Renal cortex interstitium (tissue), 11 donors: ENCODE measurements around the gene WDR4. TPM values are rescaled to one million over a fixed set of nuclear protein-coding genes. Genes with fewer than 3 reads are reported as not detected.
"Not testable (repeated sequence)": the region's sequence is repeated elsewhere in the genome, so short reads cannot be mapped to it uniquely, and the experiment has no call there.

ENCODE experiments used
- DNase-seq, 11 donors: peaks; one replicate each; pipeline ENCODE4 v3.0.0-alpha.2; 2013; ENCODE audit warnings: low read depth in 9 of 11, low spot score in 4 of 11; ENCODE audit errors: extremely low read depth in 1 of 11
- polyA plus RNA-seq, 3 donors: library from polyadenylated mRNA; unstranded; fragments of 120-200 nt; gene quantifications; one replicate each; pipeline ENCODE4 v1.2.1, GENCODE V29; 2013; ENCODE audit not compliant: insufficient read length in 3 of 3

Gene WDR4
- polyA plus RNA-seq, 3 donors = 7.4 to 12.6 (median 12.4) TPM

- peak; percentile 92 to 100 (median 98) for DNase-seq
Measured at GRCh38 chr21:42892931-42893755, 13.8 kb upstream of the WDR4 start, which contains the start of gene NDUFV3. Gene NDUFV3, plus strand, starts transcription at chr21:42893309. Its CDS starts 25 bp downstream, at chr21:42893334.

DNA sequence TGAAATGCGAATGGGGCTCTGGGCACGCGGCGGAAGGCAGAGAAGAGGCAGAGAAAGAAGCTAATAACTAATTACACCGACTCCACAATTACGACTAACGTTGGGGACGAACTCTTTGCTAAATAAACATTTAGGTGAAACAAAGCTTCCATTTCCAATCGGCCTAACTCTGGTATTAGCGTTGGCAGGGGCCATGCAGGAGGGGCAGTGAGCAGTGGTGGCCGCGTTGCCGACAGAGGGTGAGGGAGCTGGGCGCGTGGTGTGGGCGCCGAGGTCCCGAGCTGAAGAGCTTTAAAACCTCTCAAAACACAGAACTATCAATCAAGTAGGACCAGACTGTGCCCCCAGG is 13.2 kb upstream of the WDR4 start:
- DNase-seq = peak in 2 of 11 donors; percentile 17 to 25

DNA sequence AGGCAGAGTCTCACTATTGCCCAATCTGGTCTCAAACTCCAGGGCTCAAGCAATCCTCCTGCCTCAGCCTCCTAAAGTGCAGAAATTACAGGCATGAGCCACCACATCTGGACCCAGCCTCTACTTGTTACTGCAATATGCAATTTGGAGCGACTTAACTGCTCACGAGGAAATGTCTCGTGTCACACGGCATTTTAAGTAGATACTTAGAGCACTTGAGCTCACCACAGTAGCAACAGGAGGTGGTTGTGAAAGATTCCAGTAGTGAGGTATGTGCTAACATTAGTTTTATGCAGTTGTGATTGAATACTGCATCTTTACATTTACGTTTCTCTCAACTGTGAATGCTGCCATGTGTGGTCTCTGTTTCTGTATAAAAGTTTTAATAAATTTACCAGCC is 8.0 kb upstream of the WDR4 start:
- no peak for DNase-seq

GRCh38 chr21:42883921-42884320 is 4.6 kb upstream of the WDR4 start:
- DNase-seq = no peak

DNA sequence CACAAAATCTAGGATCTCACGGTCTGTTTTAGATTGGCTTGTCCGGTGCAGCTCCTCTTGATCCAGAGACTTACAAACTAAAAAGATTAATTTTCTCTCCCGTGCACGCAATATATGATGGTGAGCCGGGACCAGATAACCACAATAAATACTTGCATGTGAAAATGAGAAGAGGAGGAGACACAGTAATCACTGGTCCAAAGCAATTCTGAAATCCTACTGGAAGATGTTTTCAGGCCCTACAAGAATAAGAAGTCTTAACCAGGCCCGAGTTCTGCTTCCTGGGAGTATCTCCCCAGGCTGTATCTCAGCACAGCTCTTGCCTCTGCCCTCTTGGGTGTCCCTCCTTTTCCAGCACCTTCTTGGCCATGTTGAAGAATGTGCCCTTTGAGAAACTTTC is 1.0 kb upstream of the WDR4 start:
- no peak for DNase-seq

DNA sequence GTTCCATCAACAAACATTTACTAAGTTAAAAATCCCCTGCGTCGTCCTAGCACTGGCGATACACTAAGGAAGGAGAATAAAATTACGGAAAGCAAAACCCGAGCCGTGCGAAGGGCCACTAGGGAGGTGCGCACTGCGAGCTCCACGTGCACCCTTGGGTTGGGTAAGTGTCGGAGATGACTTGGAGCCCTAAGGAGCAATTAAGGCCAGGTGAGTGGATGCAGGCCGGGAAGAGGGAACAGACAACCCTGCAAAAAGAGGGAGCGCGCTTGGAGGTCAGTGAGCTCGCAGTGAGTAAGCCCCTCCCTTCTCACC is 704 bp downstream of the WDR4 start:
- peak in 1 of 11 donors; percentile 20 for DNase-seq

DNA sequence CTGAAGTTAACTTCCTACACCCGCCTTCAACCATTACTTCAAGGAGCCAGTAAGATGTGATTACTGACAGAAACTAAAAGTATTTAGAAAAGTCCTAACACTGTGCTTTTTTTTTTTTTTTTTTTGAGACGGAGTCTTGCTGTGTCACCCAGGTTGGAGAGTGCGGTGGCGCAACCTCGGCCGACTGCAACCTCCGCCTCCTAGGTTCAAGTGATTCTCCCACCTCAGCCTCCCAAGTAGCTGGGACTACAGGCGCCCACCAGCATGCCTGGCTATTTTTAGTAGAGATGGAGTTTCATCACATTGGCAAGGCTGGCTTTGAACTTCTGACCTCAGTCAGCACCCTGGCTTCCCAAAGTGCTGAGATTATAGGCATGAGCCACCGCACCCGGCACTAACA is 3.5 kb downstream of the WDR4 start:
- not testable (repeated sequence) for DNase-seq

- no peak for DNase-seq
Measured at GRCh38 chr21:42873096-42873495, 6.2 kb downstream of the WDR4 start.

GRCh38 chr21:42868196-42868595 is 11.1 kb downstream of the WDR4 start:
- DNase-seq = no peak

GRCh38 chr21:42865776-42866160 is 13.6 kb downstream of the WDR4 start:
- DNase-seq = no peak

GRCh38 chr21:42864815-42865775 is 14.2 kb downstream of the WDR4 start:
- no peak for DNase-seq

GRCh38 chr21:42864286-42864685 is 15.1 kb downstream of the WDR4 start:
- no peak for DNase-seq

DNA sequence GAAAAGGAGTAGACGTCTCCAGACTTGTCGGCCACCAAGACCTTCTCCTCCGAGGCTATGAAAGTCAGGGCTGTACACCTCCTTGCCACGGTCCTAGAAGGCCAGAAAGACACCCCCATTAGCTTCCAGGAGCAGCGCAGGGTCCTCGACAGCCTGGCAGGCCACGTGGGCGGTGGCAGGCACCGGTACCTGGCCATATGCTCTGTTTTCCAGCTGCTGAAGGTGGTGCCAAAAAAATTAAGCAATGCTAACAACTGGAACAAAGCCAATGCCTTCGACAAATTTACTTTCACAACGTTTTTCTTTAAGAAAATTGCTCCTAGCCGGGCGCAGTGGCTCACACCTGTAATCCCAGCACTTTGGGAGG is 15.9 kb downstream of the WDR4 start:
- DNase-seq = no peak

- no peak for DNase-seq
Measured at GRCh38 chr21:42862774-42863503, 16.4 kb downstream of the WDR4 start.

DNA sequence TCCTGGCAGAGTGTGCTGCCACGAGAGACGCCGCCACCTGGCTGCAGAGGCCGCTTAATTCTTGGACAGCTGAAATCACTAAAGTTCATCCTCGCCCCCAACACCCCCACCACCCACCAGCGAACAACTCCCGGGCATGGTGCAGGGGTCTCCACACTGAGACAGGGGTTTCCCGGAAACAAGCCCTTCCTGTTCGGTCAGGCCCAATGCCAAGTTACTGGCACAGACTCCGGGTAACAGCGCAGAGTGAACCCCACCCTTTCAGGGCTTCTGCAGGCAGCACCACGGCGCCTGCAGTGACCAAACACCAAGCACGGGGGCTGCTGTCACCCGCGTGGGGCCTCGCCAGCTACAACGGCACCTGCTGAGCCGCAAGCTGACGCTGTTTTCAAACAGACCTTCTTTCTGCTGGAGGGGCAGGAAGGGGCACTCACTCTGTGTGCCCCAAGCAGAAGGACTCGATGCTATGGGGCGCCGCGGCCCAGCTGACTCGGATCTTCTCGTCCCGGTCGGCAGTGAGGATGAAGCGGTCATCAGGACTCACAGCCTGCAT is 17.4 kb downstream of the WDR4 start:
- DNase-seq = no peak

GRCh38 chr21:42861311-42861847 is 18.0 kb downstream of the WDR4 start:
- no peak for DNase-seq

GRCh38 chr21:42860345-42860744 is 19.0 kb downstream of the WDR4 start:
- no peak for DNase-seq

DNA sequence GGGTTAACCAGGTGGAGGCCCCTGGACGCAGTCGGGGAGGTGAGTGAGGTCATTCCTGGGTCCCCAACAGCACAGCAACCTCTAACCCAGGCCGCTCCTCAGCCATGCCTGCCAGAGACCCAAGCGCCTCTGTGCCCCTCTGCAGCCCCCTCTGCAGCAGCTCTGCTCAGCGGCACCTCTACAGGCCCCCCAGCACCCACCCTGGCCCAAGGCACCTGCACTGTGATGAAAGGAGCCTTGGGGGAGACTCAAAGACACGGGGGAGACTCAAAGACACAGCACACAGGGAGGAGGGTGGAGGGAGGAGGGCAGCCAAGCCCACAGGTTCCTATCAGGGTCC is 19.5 kb downstream of the WDR4 start:
- no peak for DNase-seq
